Measurements from ENCODE around the gene MAP3K12.

The MAP3K12 gene

GRCh38 chr12:53530920-53531319 is 31.7 kb upstream of the MAP3K12 start:
- H3K4me3 ChIP-seq (ENCODE audit: low read depth, low read length, poor library complexity, severe bottlenecking), result no peak overlapping the region
- no peaks in the 10 kb centered on the region for H4K20me1 ChIP-seq (ENCODE audit: insufficient read depth, low read length)
- H3K79me2 ChIP-seq (ENCODE audit: insufficient read depth, low read length), result no peaks in the 10 kb centered on the region
- H3K9me3 ChIP-seq (ENCODE audit: low read length), result no peaks in the 10 kb centered on the region
- no peak for TF ChIP-seq CTCF (IDR thresholded peaks at IDR 0.05; ENCODE audit: low read length)
- TF ChIP-seq EZH2 (IDR thresholded peaks at IDR 0.05; ENCODE audit: borderline replicate concordance, low read length), result no peak
- H3K36me3 ChIP-seq (ENCODE audit: insufficient read depth, low read length), result peaks cover 53% of the 10 kb centered on the region
- no peaks in the 10 kb centered on the region for H3F3A ChIP-seq (ENCODE audit: insufficient read depth, low read length)
- no peaks in the 10 kb centered on the region for H3K27me3 ChIP-seq (ENCODE audit: insufficient read depth, low read length)
- H3K4me1 ChIP-seq (ENCODE audit: insufficient read depth, low read length, severe bottlenecking), result no peaks in the 10 kb centered on the region
- no peak overlapping the region for H3K9ac ChIP-seq (ENCODE audit: low read length)
- no peak overlapping the region for H2AFZ ChIP-seq (ENCODE audit: low read length)
- H3K27ac ChIP-seq (ENCODE audit: low read depth, low read length, poor library complexity, severe bottlenecking), result no peak overlapping the region
- H3K9me2 ChIP-seq (ENCODE audit: low read depth, low read length), result no peaks in the 10 kb centered on the region
- H3K4me2 ChIP-seq (ENCODE audit: low read length), result no peak overlapping the region

- Histone ChIP-seq H3K27me3 (ENCODE audit: insufficient read depth, low read length) (no peaks in the 10 kb centered on the region), H4K20me1 (ENCODE audit: insufficient read depth, low read length) (no peaks in the 10 kb centered on the region), H3K4me1 (ENCODE audit: insufficient read depth, low read length, severe bottlenecking) (no peaks in the 10 kb centered on the region), H3K27ac (ENCODE audit: low read depth, low read length, poor library complexity, severe bottlenecking) (no peak overlapping the region), H3K36me3 (ENCODE audit: insufficient read depth, low read length) (peaks cover 47% of the 10 kb centered on the region), H3F3A (ENCODE audit: insufficient read depth, low read length) (no peaks in the 10 kb centered on the region), H3K79me2 (ENCODE audit: insufficient read depth, low read length) (no peaks in the 10 kb centered on the region), H3K9ac (ENCODE audit: low read length) (no peak overlapping the region), H2AFZ (ENCODE audit: low read length) (no peak overlapping the region), H3K9me2 (ENCODE audit: low read depth, low read length) (no peaks in the 10 kb centered on the region), H3K9me3 (ENCODE audit: low read length) (no peaks in the 10 kb centered on the region), H3K4me3 (ENCODE audit: low read depth, low read length, poor library complexity, severe bottlenecking) (no peak overlapping the region), H3K4me2 (ENCODE audit: low read length) (no peak overlapping the region)
- TF ChIP-seq EZH2 (IDR thresholded peaks at IDR 0.05; ENCODE audit: borderline replicate concordance, low read length) (no peak), CTCF (IDR thresholded peaks at IDR 0.05; ENCODE audit: low read length) (no peak)
Measured at GRCh38 chr12:53530061-53530460, 30.8 kb upstream of the MAP3K12 start.

- Histone ChIP-seq H3K9me3 (ENCODE audit: low read length) (no peaks in the 10 kb centered on the region), H3K27ac (ENCODE audit: low read depth, low read length, poor library complexity, severe bottlenecking) (no peak overlapping the region), H3K9me2 (ENCODE audit: low read depth, low read length) (no peaks in the 10 kb centered on the region), H3K79me2 (ENCODE audit: insufficient read depth, low read length) (no peaks in the 10 kb centered on the region), H3F3A (ENCODE audit: insufficient read depth, low read length) (no peaks in the 10 kb centered on the region), H3K27me3 (ENCODE audit: insufficient read depth, low read length) (no peaks in the 10 kb centered on the region), H3K4me2 (ENCODE audit: low read length) (no peak overlapping the region), H3K4me1 (ENCODE audit: insufficient read depth, low read length, severe bottlenecking) (no peaks in the 10 kb centered on the region), H3K9ac (ENCODE audit: low read length) (no peak overlapping the region), H4K20me1 (ENCODE audit: insufficient read depth, low read length) (no peaks in the 10 kb centered on the region), H3K36me3 (ENCODE audit: insufficient read depth, low read length) (peaks cover 45% of the 10 kb centered on the region), H3K4me3 (ENCODE audit: low read depth, low read length, poor library complexity, severe bottlenecking) (no peak overlapping the region), H2AFZ (ENCODE audit: low read length) (no peak overlapping the region)
- no peak for TF ChIP-seq CTCF (IDR thresholded peaks at IDR 0.05; ENCODE audit: low read length)
- no peak for TF ChIP-seq EZH2 (IDR thresholded peaks at IDR 0.05; ENCODE audit: borderline replicate concordance, low read length)
Measured at GRCh38 chr12:53524476-53524875, 25.2 kb upstream of the MAP3K12 start.
